Stimulated activated CD8-positive, alpha-beta memory T cell treated with anti-CD3 and anti-CD28 coated beads, Interleukin-7, amount 100 ng/mL, for 48 hours (primary cell): ENCODE data around the gene SLAMF8.
A peak's percentile ranks its signal among the peaks of the same experiment; 100 is the strongest.

Source experiments
- DNase-seq, 2 donors: peaks; one replicate each; pipeline ENCODE4 v3.0.0-alpha.2; 2020; ENCODE audit warnings: low read depth in 1 of 2; ENCODE audit errors: extremely low read depth in 1 of 2

SLAMF8 gene

DNA sequence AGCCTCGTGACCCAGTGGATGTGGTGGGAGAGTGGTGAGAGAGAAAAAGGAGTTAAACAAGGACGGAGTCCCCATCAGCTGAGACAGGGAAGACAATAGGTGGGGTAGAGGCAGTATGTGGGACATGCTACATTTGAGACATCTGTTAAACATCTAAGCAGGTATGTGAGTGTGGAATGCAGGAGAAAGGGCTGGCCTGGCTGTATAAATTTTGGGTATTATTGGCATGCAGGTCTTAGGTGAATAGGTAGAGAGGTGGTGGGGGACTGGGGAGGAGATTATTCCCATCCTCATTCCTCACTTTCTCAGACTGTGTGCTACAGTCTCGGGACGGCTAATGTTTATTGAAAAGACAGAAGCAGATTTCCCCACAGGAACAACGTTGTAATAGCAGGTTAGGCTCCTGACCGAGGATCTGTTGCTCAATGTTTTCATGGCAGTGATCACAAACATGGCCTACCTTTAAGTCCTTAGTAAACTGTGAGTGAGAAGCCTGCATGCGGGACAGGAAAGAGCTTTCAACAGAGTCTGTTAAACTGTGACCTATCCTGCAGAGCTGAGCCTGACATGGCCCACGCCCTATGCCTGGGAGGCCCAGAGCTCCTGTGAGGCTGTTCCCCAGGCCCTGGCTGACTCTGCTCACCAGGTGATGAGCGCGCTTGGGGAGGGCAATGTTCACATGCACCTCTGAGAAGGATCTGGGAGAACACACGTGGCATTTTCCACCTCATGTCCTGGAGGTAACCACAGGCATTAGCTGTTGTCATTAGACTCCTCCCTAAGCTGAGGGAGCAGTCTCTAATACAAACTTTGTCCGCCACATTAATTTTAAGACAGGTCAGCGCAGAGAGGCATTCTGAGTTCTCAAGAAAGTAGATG is 19.3 kb downstream of the SLAMF8 start:
- DNase-seq: no peak

DNA sequence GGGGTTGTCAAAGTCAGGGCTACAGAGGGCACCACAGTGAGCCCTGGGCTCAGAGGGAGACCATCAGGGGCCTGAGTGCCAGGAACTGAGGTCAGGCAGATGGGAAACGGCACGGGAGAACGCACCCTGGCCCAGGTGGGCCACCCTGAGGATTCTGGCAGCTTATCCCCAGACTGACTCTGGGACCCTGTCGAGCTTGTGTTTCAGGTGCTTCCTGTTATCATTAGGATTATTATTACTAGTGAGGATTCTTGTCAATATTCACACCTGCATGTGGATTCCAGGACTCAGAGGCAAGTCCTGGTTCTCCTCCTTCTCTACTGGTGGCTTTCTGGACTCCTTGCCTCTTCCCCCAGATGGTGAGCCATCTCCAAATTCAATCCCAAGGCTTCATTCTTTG is 20.6 kb downstream of the SLAMF8 start:
- no peak for DNase-seq

DNA sequence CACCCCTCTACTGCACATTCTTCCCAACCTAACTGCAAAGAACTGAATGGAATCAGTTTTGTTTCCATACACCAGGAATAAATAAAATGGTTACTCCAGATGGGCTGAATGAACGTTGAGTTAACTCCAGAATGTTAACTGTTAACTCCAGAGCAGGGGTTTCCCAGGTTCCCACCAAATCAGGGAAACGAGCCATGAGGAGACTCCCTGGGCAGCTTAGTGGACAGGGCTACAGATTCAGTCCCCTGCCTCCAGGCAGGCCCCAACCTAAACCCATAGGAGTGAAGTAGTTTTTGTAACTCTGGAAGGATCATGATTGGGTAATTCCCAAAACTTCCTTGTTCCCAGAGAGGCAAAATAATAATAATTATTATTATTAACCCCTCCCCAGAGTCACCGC is 21.7 kb downstream of the SLAMF8 start:
- no peak for DNase-seq

DNA sequence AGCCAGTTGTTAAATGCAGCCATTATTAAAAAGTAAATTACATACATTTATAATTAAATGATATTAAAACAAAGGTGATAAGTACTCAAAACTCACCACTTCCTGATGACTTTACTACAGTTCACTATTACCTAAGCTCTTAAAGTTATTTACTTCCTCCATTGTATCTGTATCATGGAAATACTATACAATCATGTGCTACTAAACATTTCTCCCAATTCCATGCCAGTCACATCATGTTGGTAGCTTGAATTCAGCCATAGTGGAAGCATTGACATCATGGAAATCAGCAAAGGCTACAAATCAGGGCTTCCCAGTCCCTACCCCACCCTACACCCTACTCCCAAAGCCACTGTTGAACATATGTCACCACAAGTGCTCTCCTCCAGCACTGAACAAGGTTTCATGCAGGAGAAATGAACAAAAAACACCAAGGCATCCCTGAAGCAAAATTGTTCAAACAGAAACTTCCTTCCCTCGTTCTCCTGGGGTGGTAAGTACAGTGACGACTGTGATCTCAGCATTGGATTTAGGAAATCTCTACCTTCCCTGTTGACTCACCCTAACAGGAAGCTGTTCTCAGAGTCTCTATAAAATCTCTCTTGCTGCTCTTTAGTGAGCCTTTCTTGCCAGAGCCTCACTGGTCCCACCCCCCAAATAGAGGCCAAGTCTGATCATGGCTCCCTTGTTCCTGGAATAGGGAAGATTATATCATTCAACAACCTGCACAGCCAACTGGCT is 23.1 kb downstream of the SLAMF8 start:
- no peak for DNase-seq

DNA sequence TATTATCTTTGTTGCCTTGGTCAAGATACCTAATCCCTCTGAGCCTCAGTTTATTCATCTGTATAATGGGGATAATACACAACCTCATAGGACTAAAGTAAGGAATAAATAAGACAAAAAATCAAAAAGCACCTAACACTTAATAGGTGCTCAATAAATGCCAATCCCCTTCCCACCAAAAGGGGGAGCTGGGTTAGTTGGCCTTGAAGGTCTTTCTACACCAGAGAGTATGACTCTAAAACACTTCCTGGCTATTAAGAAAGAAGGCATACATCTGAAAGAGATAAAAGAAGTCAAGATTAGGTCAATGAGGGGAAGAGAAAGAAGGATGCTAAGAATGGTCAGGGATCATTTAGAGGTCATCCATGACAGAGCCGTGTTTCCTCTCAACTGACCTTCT is 24.7 kb downstream of the SLAMF8 start:
- no peak for DNase-seq

DNA sequence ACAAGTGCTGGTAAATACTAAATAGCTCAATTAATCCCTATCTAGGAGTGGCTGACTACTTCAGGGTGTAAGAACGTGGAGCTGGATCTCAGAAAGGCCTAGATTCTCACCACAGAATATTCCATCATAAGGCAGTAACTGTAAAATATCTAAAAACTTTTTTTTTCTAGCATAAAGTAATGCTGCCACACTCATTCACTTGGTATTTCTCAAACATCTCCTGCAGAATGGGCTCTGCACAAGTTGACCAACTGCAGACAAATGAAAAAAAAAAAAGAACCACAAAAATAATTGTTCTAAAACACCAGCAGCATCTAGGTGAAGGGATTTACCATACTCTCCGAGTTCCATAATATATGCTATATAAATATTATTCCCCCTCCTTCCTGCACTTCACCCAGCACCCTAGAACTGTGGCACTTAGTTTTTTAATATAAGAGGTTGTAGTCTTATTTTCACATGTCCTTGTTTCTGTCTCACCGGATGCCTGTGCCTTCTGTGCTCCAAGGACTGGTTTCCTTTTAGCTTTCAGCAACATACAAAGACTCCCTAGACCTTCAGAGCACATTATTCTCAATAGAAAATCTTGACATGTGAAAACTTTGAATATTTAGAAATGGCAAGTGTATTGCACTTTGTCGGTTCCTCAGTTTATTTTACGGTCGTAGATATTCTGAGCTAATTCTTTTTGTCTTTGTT is 26.9 kb downstream of the SLAMF8 start:
- DNase-seq: no peak

DNA sequence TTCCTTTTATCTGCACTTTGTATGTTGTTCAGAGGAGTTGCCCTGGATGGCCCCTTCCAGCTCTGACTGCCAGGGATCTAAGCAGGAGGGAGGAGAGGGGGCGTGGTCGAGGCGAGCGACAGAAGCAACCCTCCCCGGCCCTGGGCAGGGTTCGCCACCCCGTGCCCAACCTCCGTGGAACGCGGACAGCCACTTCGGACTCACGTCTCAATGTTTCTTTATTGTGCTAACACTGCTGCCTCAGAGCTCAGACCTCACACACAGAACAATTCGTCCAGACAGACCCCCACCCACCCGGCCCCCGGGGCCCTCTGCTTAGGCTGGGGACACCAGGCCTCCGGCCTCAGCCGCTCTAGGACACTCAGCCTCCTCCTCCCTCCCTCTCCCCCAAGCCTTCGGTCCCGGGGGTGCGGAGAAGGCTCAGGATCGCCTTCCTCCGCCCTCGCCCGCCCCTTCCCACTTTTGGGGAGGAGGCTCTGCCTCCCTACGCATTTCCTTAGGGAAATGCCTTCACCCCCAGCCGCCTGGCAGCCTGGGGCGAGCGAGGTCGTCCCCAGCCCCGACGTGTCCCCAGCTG is 27.5 kb downstream of the SLAMF8 start:
- no peak for DNase-seq

DNA sequence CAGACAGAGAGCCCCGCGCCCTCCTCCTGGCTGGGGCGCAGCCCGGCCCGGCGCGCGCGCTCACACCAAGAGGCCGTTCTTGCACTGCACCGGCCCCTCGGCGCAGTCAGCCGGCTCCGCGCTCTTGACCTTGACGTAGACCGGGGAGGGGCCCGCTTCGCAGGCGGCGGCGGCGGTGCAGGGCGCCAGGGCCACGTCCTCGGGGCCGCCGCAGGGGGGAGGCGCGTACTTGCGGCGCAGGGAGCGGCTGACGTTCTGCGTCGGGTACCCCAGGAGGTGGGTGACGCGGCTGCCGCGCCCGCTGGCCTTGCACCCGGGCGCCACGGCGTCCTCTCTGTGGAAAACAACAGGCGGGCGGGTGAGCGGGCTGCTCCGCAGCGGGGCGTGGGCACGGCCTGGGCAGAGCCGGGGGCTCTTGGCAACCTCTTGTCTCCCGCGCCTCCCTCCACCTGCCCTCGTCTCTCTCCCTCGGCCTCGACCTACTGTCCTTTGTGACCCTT is 28.1 kb downstream of the SLAMF8 start:
- DNase-seq: peak; percentile 65 to 73

DNA sequence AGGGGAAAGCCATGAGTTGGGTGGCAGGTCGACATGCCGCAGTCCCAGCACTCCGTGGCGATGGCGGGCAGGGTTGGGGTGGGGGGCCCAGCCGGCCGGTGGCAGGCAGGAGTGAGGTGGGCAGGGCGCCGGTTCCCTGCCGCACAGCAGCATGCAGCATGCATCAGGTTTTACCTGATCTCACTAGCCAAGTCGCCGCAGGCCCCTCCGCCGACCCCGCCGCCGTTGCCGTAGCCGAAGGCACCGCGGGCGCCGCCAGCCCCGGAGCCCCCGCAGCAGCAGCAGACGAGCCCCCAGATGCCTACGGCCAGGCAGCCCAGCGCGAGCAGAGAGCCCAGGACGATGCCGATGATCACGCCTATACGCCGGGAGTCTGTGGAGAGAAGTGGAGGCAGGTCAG is 29.0 kb downstream of the SLAMF8 start:
- DNase-seq: no peak

DNA sequence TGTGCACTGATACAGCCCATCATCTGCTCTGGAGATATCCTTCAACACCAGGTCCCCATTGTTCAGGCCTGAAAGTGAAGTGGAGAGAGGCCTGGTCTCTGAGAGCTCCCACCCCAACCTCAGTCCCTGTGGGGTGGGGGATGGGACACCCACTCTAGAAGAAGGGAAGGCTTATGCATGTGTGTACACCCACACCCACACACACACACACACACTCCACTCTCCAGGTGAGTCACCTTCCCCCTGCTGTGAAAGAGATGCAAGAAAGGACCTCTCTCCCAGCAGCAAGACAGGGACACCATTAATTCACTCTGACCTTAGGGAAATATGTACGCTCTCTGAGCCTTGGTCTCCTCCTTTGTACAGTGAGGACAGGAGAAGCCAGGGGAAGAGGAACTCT is 29.9 kb downstream of the SLAMF8 start:
- DNase-seq: no peak

DNA sequence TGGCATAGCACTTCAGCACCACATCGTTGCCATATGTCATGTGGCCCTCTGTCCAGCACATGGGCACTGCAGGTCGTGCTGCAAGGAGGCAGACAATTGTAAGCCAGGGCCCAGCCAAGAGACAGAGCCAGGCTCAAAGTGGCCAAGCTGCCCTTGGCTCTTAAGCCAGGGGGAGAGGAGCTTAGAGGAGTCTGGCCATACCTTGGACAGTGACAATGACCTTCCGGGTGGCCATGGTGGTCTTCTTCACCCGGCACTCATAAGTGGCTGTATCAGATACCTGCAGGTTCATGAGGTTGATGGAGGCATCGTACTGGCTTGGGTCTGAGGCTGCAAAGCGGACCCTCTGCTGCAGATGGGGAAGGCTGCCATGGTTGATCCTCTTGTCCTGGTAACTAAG is 31.2 kb downstream of the SLAMF8 start:
- DNase-seq: no peak

DNA sequence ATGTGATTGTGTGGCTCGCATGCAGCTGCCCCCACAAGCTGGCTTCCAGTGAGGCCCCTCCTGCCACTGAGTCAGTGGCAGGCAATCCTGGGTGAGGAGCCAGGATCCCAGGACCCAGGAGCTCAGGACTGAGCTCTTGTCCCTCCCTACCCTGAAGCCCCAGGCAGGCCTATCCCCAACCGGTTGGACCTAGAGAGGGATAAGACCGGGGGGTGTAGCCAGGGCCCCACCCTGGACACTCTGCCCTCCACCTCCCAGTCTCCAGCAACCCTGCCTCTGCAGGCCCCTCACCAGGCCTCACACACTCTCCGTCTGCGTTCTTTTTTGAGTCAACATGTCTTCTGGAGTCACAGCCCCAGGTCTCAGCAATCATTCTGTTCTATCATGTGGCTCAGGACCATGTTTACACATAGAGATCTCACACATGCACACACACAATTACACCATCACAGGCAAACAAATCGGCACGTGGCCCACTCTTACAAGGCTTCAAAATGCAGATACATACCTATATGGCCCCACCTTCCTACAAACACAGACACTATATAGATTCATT is 33.2 kb downstream of the SLAMF8 start:
- no peak for DNase-seq

DNA sequence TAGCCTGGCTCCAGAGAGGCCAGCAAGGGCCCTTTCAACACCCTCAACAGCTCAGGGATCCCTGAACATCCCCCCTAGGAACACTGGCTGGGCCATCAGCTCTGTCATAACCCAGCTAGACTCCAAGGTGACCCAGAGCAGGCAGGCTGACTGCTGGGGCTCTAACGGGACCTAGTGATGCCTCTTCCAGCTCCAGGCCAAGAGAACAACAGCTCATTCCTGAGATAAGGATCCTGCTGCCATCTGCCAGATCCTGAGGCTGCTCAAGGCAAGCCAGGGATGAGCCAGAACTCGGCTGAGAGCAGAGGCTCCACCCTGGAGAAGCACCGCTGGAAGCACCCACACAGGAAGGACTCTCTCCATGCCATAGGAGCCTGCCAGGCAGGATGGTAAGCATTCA is 33.8 kb downstream of the SLAMF8 start:
- DNase-seq: no peak

DNA sequence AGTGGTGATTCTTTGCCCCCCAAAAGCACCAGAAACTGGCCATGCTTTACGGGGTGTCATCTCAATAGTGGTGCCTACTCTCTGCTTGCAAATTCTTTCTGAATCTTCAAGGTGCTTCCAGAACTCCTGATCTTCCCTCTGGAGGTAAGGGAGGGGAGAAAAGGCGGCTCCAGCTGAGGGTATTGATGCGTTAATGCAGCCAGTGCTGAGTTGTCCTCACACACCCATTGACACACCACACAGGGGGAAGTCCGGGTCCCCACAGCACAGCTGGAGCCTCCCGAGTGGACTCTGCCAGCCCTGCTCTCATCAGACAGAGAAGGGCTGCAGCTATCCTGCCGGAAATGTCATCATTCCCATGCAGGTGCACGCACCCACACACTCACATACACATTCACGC is 34.5 kb downstream of the SLAMF8 start:
- DNase-seq: no peak

DNA sequence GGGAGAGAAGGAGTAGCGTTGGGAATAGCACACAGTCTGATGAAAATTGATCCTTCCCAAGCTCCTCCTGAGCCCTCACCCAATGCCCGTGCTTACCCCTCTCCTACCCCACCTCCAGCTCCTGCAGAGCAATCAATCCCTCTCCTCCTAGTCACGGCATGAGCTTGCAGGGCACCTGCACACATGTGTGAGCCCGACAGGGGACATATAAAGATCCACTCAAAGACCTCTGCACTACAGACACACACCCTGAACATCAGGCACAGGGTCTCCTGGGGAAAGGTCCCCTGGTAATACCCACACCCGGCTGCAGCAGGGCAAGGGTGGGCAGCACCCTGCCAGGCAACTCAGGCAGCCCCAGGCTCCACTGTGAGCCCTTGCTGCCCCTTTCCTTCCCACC is 35.4 kb downstream of the SLAMF8 start:
- no peak for DNase-seq

DNA sequence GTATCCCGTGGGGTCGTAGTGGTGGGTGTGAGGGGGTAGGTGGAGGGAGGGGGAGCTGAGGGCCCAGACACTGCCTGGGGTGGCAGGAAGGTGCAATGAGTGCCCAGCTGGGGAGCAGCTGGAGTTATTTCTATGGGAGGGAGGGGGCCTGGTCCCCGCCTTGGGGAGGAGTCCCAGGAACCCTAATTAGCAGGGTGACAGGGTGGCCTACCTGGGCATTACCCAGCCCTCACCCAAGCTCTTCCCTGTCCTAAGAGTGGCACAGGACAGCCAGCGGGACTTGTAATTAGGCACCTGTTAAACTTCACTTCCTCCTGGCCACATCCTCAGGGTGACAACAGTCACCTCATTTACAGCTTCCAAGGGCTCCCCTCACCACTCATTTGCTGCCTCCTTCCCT is 35.9 kb downstream of the SLAMF8 start, which contains the start of gene VSIG8:
Gene VSIG8, minus strand, starts transcription at position 101 of the 400 bp plus-strand sequence. CDS start 136 bp downstream, outside the sequence.
- no peak for DNase-seq

DNA sequence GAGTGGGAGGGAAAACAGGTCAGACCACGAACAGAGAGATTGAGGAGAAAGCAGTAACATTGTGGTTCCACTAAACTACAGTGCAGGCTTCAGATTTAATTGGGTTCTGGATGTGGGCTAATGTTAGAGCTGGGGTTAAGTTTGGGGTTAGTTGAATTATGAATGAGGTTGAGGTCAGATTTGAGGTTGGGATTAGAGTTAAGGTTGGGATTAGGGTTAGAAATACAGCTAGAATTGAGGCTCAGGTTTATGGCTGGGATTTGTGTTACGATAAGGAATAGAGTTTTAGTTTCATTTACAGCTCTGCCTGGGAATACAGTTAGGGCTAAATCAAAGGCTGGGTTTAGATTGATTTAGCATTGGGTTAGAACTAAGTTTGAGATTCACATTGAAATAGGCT is 37.6 kb downstream of the SLAMF8 start:
- no peak for DNase-seq

DNA sequence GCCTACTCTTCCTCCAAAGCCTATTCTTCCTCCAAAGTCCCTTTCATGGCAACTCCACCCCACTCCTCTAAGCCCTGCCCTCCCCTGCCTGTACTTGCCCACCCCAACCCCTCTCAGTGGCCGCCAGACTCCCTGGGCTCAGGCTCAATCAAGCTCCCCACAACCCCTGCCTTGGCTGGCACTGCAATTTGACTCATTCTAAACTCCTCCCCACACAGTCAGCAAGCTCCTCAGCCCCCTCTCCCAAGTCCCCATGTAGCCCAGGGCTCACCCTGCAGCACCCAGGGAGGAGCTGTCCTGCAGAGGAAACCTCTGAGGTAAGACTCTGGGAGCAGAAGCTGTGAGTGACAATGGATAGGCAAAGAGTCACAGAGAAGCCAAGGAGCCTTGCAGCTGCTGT is 39.4 kb downstream of the SLAMF8 start:
- DNase-seq: no peak

DNA sequence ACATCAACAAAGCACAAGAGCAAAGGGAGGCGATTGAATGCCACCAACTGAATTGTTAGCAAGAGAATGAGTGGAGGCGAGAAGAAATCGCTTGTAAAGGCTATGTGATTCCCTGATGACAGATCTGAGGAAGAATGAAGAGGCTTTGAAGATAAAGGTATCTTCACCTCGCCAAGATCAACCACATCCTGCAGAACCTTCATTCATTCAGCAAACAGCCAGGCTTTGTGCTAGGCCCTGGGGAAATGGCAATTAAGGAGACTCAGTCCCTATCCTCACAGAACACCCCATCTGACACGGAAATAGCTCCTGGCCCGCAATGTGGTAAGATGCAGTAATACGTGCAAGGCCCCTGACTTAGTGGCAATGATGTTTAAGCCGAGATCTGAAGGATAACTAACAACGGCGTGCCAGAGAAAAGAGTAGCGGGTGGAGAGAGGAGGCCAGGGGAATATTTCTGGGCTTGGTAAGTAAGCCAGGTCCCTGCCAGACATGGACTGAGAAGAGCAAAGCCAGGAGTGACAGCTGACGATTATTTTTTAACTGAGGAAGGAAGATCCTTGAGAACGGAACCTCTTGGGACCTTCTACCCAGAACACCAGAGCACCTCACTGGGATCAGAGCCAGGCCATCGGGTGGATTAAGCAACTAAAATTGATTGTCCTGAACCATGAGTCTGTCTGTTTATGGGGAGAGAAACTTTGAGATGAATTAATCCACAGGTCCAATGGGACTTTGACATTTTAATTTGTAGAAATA is 40.4 kb downstream of the SLAMF8 start:
- no peak for DNase-seq

DNA sequence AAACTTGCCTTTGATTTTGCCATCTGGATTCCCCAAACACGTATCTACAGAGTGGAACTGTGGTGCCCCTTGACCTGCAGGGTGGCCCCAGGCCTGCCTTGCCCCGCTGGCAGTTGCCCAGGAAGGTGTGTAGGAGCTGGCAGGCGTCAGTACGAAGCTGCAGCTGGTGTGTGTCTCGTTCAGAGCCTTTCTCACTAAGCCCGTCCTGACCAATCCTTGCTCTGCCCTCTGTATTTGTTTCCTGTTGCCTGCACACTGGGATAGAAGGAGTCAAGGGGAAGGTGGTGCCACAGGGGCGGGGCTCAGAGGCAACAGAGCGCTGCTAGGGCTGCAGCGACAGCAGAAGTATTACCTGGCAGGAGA is 41.0 kb downstream of the SLAMF8 start:
- DNase-seq: no peak
